GM18861 (cell line): ENCODE measurements around the gene MEOX2.

ENCODE experiments used
- ATAC-seq: cut with Tn5 transposase; IDR thresholded peaks from one replicate; pipeline ENCODE4 v1.9.1; 2021; ENCODE audit not compliant: unreplicated experiment

The MEOX2 gene

GRCh38 chr7:15566476-15566875, 120.0 kb downstream of the MEOX2 start:
- ATAC-seq, result no peak

GRCh38 chr7:15561835-15562234, 124.6 kb downstream of the MEOX2 start, which contains the start of gene AGMO:
Gene AGMO (minus strand): TSS chr7:15562015.
- ATAC-seq, result no peak
